OCI-LY1 (cell line): ENCODE results near the gene TBXAS1.

Experiments
- EZH2 ChIP-seq: fragments of 200-600 bp; sonication (generic), shearing (Covaris generic); IDR thresholded peaks from 2 replicates; pipeline ENCODE4 v1.8.0; 2017; ENCODE audit warnings: borderline replicate concordance, mixed run types, mild to moderate bottlenecking, antibody characterized with exemption, low read length, moderate library complexity, mixed read lengths
- TF ChIP-seq, protein P1 (sequence below): fragments of 200-600 bp; sonication (generic), shearing (Covaris generic); IDR thresholded peaks from 2 replicates; pipeline ENCODE4 v1.5.1; 2017; ENCODE audit warnings: mild to moderate bottlenecking, antibody characterized with exemption, low read length, moderate library complexity, mixed read lengths

DNA sequence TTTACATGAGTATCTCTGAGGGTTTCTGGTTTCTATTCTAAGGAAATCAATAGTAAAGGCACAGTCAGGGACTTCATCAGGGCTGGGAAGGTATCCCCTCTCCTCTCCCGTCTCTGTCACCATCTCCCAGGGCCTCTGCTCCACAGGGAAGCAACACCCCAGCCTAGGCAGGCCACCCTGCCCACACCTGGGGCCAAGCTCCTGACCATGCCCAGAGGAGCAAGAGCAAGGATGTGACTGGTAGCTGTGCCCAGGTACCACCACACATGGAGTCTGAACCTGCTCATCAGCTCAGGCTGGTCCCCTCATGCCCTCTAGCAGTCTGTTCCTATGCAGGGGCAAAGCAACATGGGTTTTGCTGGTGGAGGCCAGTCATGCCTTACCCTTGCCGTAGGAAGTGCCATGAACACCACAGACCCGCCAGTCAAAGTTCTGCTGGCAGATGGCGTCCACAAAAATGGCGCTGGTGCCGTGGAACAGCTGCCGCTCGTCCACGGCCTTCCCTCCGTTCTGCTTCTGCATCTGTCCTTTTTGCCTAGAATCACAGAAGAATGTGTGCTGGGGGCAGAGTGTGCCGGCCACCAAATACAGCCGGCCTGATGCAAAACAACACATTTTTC, 196.9 kb downstream of the TBXAS1 start:
- TF ChIP-seq, protein P1, sequence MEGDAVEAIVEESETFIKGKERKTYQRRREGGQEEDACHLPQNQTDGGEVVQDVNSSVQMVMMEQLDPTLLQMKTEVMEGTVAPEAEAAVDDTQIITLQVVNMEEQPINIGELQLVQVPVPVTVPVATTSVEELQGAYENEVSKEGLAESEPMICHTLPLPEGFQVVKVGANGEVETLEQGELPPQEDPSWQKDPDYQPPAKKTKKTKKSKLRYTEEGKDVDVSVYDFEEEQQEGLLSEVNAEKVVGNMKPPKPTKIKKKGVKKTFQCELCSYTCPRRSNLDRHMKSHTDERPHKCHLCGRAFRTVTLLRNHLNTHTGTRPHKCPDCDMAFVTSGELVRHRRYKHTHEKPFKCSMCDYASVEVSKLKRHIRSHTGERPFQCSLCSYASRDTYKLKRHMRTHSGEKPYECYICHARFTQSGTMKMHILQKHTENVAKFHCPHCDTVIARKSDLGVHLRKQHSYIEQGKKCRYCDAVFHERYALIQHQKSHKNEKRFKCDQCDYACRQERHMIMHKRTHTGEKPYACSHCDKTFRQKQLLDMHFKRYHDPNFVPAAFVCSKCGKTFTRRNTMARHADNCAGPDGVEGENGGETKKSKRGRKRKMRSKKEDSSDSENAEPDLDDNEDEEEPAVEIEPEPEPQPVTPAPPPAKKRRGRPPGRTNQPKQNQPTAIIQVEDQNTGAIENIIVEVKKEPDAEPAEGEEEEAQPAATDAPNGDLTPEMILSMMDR: no peak
- no peak for TF ChIP-seq EZH2
